Measurements from ENCODE around the gene MDFIC. TPM values are rescaled to one million over a fixed set of nuclear protein-coding genes. Genes with fewer than 3 reads are reported as not detected.

Gene MDFIC
- total and polyA plus RNA-seq, 2 donors (not counting 1 experiment from before 2014, with no cell fraction given) = 19.6 to 66.1 TPM

- ChIA-PET CTCF (no interaction called here), POLR2A (no interaction called here)
- no peaks in the 10 kb centered on the region for H3K27me3 ChIP-seq (replicated peaks in 1 of 4; ENCODE audit: control extremely low read depth in 1 of 4, control insufficient read depth in 3 of 4, insufficient read depth in 4 of 4, low read length in 3 of 4)
- Mint-ChIP-seq H3K9me3 (ENCODE audit: insufficient read depth) (no peaks in the 10 kb centered on the region), H3K27ac (no peak overlapping the region), H3K4me1 (peaks cover 6% of the 10 kb centered on the region), H3K4me3 (no peak overlapping the region), H3K27me3 (no peaks in the 10 kb centered on the region)
- no peaks in the 10 kb centered on the region for H4K20me1 ChIP-seq (ENCODE audit: control insufficient read depth, insufficient read depth, low read length, poor library complexity, severe bottlenecking)
- no peaks in the 10 kb centered on the region for H3K36me3 ChIP-seq (replicated peaks in 1 of 2; ENCODE audit: control extremely low read depth in 1 of 2, control insufficient read depth in 1 of 2, extremely low read depth in 1 of 2, insufficient read depth in 2 of 2, low read length in 1 of 2)
- TF ChIP-seq CTCF (IDR thresholded peaks at IDR 0.05) = no peak
- TF ChIP-seq EZH2 (IDR thresholded peaks at IDR 0.05; ENCODE audit: borderline replicate concordance, insufficient read depth, low read depth, low read length, poor library complexity, severe bottlenecking) = no peak
- H3K4me2 ChIP-seq (replicated peaks; ENCODE audit: low read depth, low read length, poor library complexity, severe bottlenecking) = no peak overlapping the region
- no peak overlapping the region for H2AFZ ChIP-seq (ENCODE audit: insufficient read depth, low read depth, low read length, poor library complexity, severe bottlenecking)
- no peaks in the 10 kb centered on the region for H3K9me3 ChIP-seq (ENCODE audit: control extremely low read depth in 1 of 3, control insufficient read depth in 2 of 3, insufficient read depth in 1 of 3, low read length in 2 of 3)
- H3K27ac ChIP-seq (ENCODE audit: low read length in 2 of 2) = no peak overlapping the region
- H3K4me1 ChIP-seq (ENCODE audit: control insufficient read depth in 2 of 2, insufficient read depth in 2 of 2, low read length in 2 of 2) = no peaks in the 10 kb centered on the region
- WGBS (ENCODE audit: insufficient coverage) = 100% methylated on average over 1 of the region's 2 CpGs
- no peaks in the 10 kb centered on the region for H3K79me2 ChIP-seq (ENCODE audit: control insufficient read depth, insufficient read depth, low read length)
- intact Hi-C loops (cut with micrococcal nuclease) = no loop called here
- H3K4me3 ChIP-seq (ENCODE audit: control extremely low read depth in 1 of 5, extremely low read depth in 1 of 5, insufficient read depth in 1 of 5, low read depth in 2 of 5, low read length in 4 of 5) = no peak overlapping the region
- DNase-seq (no peak), ATAC-seq (ENCODE audit: low read depth) (no peak)
- H3K9ac ChIP-seq (ENCODE audit: low read length) = no peak overlapping the region
Measured at GRCh38 chr7:115037128-115037802, 115.4 kb downstream of the MDFIC start.

GRCh38 chr7:115038158-115038557 lies 116.3 kb downstream of the MDFIC start:
- Mint-ChIP-seq H3K4me1 (peaks cover 6% of the 10 kb centered on the region), H3K27me3 (no peaks in the 10 kb centered on the region), H3K9me3 (ENCODE audit: insufficient read depth) (no peaks in the 10 kb centered on the region), H3K4me3 (no peak overlapping the region), H3K27ac (no peak overlapping the region)
- Histone ChIP-seq H3K4me3 (ENCODE audit: control extremely low read depth in 1 of 5, extremely low read depth in 1 of 5, insufficient read depth in 1 of 5, low read depth in 2 of 5, low read length in 4 of 5) (no peak overlapping the region), H3K27ac (ENCODE audit: low read length in 2 of 2) (no peak overlapping the region), H3K4me2 (replicated peaks; ENCODE audit: low read depth, low read length, poor library complexity, severe bottlenecking) (no peak overlapping the region), H3K9me3 (ENCODE audit: control extremely low read depth in 1 of 3, control insufficient read depth in 2 of 3, insufficient read depth in 1 of 3, low read length in 2 of 3) (no peaks in the 10 kb centered on the region), H4K20me1 (ENCODE audit: control insufficient read depth, insufficient read depth, low read length, poor library complexity, severe bottlenecking) (no peaks in the 10 kb centered on the region), H3K9ac (ENCODE audit: low read length) (no peak overlapping the region), H3K4me1 (ENCODE audit: control insufficient read depth in 2 of 2, insufficient read depth in 2 of 2, low read length in 2 of 2) (no peaks in the 10 kb centered on the region), H3K79me2 (ENCODE audit: control insufficient read depth, insufficient read depth, low read length) (no peaks in the 10 kb centered on the region), H3K36me3 (replicated peaks in 1 of 2; ENCODE audit: control extremely low read depth in 1 of 2, control insufficient read depth in 1 of 2, extremely low read depth in 1 of 2, insufficient read depth in 2 of 2, low read length in 1 of 2) (no peaks in the 10 kb centered on the region), H3K27me3 (replicated peaks in 1 of 4; ENCODE audit: control extremely low read depth in 1 of 4, control insufficient read depth in 3 of 4, insufficient read depth in 4 of 4, low read length in 3 of 4) (no peaks in the 10 kb centered on the region), H2AFZ (ENCODE audit: insufficient read depth, low read depth, low read length, poor library complexity, severe bottlenecking) (no peak overlapping the region)
- ATAC-seq (ENCODE audit: low read depth) = no peak
- intact Hi-C loops (cut with micrococcal nuclease) = no loop called here
- ChIA-PET CTCF (no interaction called here), POLR2A (no interaction called here)
- no peak for DNase-seq
- WGBS (ENCODE audit: insufficient coverage) = 100% methylated on average over 2 of the region's 4 CpGs
- TF ChIP-seq CTCF (IDR thresholded peaks at IDR 0.05) (no peak), EZH2 (IDR thresholded peaks at IDR 0.05; ENCODE audit: borderline replicate concordance, insufficient read depth, low read depth, low read length, poor library complexity, severe bottlenecking) (no peak)

Data from B cell (primary cell).